ENCODE results near the gene FCSK. TPM values are rescaled to one million over a fixed set of nuclear protein-coding genes. Genes with fewer than 3 reads are reported as not detected.
"Not testable (repeated sequence)": the region's sequence is repeated elsewhere in the genome, so short reads cannot be mapped to it uniquely, and the experiment has no call there.

The FCSK gene
- total and polyA plus RNA-seq, 4 donors: 12.0 to 24.1 (median 14.2) TPM

DNA sequence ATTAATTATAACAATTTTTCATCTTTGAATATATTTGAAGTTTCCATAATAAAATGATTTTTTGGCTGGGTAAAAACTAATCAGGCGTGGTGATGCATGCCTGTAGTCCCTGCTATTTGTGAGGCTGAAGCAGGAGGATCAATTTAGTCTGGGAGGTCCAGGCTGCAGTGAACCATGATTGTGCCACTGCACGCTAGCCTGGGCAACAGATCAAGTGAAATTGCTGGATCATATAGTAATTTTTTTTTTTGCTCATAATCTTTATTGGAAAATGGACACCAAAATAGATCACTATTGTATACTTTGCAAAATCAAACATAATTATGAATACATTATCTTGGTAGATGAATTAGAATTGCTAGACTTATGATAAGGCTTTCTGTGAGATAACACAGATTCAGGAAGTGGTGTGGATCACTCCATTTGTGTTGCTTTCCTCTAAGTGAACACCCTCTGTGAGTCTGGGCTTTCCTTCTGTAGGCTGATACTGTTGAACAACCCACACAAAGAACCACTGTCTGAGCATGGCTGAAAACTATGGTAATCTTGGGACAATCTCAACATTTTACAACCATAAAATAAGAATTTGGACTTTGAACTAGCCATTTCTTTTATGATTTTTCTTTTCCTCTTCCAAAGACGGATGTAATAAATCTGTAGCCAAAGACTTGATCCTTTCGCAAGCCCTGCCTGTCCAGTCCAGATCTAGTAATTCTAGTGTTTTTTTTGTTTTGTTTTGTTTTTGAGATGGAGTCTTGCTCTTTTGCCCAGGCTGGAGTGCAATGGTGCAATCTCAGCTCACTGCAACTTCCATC lies 9.9 kb upstream of the FCSK start:
- Histone ChIP-seq H3K9me3 (ENCODE audit: control insufficient read depth in 4 of 4, insufficient read depth in 3 of 4, low read length in 3 of 4) (no peaks in the 10 kb centered on the region), H3K4me3 (no peak overlapping the region), H3K4me1 (ENCODE audit: control insufficient read depth in 5 of 5, insufficient read depth in 5 of 5, low read length in 5 of 5) (peaks cover 0 to 7% (median 0%) of the 10 kb centered on the region in 5 donors), H3K9ac (ENCODE audit: insufficient read depth in 1 of 2, low read length in 2 of 2) (no peak overlapping the region), H3K27me3 (ENCODE audit: control insufficient read depth in 3 of 3, insufficient read depth in 3 of 3, low read length in 2 of 3) (no peaks in the 10 kb centered on the region), H3K27ac (ENCODE audit: low read depth in 1 of 2, low read length in 1 of 2) (no peak overlapping the region), H3K36me3 (ENCODE audit: control insufficient read depth in 4 of 4, insufficient read depth in 4 of 4, low read length in 4 of 4) (no peaks in the 10 kb centered on the region)
- no peak for DNase-seq
- 84% methylated on average over 4 of the region's 4 CpGs for WGBS, 2 donors
- ATAC-seq (ENCODE audit: insufficient read depth, low FRiP score): no peak
- TF ChIP-seq, protein P1, sequence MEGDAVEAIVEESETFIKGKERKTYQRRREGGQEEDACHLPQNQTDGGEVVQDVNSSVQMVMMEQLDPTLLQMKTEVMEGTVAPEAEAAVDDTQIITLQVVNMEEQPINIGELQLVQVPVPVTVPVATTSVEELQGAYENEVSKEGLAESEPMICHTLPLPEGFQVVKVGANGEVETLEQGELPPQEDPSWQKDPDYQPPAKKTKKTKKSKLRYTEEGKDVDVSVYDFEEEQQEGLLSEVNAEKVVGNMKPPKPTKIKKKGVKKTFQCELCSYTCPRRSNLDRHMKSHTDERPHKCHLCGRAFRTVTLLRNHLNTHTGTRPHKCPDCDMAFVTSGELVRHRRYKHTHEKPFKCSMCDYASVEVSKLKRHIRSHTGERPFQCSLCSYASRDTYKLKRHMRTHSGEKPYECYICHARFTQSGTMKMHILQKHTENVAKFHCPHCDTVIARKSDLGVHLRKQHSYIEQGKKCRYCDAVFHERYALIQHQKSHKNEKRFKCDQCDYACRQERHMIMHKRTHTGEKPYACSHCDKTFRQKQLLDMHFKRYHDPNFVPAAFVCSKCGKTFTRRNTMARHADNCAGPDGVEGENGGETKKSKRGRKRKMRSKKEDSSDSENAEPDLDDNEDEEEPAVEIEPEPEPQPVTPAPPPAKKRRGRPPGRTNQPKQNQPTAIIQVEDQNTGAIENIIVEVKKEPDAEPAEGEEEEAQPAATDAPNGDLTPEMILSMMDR (IDR thresholded peaks at IDR 0.05; ENCODE audit: control extremely low read depth, extremely low read depth): no peak

DNA sequence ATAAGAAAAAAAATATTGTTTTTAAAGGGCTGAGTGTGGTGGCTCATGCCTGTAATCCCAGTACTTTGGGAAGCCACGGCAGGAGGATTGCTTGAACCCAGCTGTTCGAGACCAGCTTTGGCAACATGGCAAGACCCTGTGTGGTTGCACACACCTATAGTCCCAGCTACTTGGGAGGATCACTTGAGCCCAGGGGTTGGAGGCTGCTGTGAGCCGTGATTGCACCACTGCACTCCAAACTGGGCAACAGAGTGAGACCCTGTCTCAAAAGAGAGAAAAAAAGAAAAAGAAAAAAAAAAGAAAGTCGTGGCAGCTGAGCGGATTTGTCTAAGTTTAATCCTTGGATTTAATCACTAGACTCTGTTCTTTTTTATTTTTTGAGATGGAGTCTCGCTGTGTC lies 6.3 kb upstream of the FCSK start:
- Histone ChIP-seq H3K27me3 (ENCODE audit: control insufficient read depth in 3 of 3, insufficient read depth in 3 of 3, low read length in 2 of 3) (no peaks in the 10 kb centered on the region), H3K4me3 (no peak overlapping the region), H3K9me3 (ENCODE audit: control insufficient read depth in 4 of 4, insufficient read depth in 3 of 4, low read length in 3 of 4) (no peaks in the 10 kb centered on the region), H3K36me3 (ENCODE audit: control insufficient read depth in 4 of 4, insufficient read depth in 4 of 4, low read length in 4 of 4) (no peaks in the 10 kb centered on the region), H3K27ac (ENCODE audit: low read depth in 1 of 2, low read length in 1 of 2) (no peak overlapping the region), H3K4me1 (ENCODE audit: control insufficient read depth in 5 of 5, insufficient read depth in 5 of 5, low read length in 5 of 5) (no peaks in the 10 kb centered on the region), H3K9ac (ENCODE audit: insufficient read depth in 1 of 2, low read length in 2 of 2) (no peak overlapping the region)
- 93 to 94% methylated on average over 6 of the region's 6 CpGs for WGBS, 2 donors
- TF ChIP-seq, protein P1 (IDR thresholded peaks at IDR 0.05; ENCODE audit: control extremely low read depth, extremely low read depth): no peak
- ATAC-seq (ENCODE audit: insufficient read depth, low FRiP score) (no peak), DNase-seq (no peak)

DNA sequence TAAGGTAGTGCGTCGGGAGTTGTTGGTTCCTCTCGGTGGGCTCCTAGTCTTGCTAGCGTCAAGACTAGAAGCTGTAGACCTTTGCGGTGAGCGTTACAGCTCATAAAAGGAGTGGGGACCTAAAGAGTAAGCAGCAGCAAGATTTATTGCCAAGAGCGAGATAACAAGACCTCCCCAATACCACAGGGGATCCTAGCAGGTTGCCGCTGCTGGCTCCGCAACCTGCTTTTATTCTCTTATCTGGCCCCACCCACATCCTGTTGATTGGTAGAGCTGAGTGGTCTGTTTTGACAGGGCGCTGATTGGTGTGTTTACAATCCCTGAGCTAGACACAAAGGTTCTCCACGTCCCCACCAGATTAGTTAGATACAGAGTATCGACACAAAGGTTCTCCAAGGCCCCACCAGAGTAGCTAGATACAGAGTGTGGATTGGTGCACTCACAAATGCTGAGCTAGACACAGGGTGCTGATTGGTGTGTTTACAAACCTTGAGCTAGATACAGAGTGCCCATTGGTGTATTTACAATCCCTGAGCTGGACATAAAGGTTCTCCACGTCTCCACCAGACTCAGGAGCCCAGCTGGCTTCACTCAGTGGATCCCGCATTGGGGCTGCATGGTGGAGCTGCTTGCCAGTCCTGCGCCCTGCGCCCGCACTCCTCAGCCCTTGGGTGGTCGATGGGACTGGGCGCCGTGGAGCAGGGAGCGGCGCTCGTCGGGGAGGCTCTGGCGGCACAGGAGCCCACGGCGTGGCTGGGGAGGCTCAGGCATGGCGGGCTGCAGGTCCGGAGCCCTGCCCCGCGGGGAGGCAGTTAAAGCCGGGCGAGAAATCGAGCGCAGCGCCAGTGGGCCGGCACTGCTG lies 4.0 kb upstream of the FCSK start:
- H3K9ac ChIP-seq (ENCODE audit: insufficient read depth in 1 of 2, low read length in 2 of 2); H3K27me3 ChIP-seq (ENCODE audit: control insufficient read depth in 3 of 3, insufficient read depth in 3 of 3, low read length in 2 of 3); H3K27ac ChIP-seq (ENCODE audit: low read depth in 1 of 2, low read length in 1 of 2); H3K4me1 ChIP-seq (ENCODE audit: control insufficient read depth in 5 of 5, insufficient read depth in 5 of 5, low read length in 5 of 5); H3K4me3 ChIP-seq; DNase-seq; H3K36me3 ChIP-seq (ENCODE audit: control insufficient read depth in 4 of 4, insufficient read depth in 4 of 4, low read length in 4 of 4); ATAC-seq (ENCODE audit: insufficient read depth, low FRiP score); H3K9me3 ChIP-seq (ENCODE audit: control insufficient read depth in 4 of 4, insufficient read depth in 3 of 4, low read length in 3 of 4): not testable (repeated sequence)
- WGBS, 2 donors: 77 to 84% methylated on average over 30 to 37 of the region's 37 CpGs

DNA sequence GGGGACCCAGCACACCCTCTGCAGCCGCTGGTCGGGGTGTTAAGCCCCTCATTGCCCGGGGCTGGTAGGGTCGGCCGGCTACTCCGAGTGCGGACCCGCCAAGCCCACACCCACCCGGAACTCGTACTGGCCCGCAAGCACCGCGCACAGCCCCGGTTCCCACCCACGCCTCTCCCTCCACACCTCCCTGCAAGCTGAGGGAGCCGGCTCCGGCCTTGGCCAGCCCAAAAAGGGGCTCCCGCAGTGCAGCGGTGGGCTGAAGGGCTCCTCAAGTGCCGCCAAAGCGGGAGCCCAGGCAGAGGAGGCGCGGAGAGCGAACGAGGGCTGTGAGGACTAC lies 3.4 kb upstream of the FCSK start:
- H3K36me3 ChIP-seq (ENCODE audit: control insufficient read depth in 4 of 4, insufficient read depth in 4 of 4, low read length in 4 of 4); DNase-seq; ATAC-seq (ENCODE audit: insufficient read depth, low FRiP score); H3K4me3 ChIP-seq; H3K9me3 ChIP-seq (ENCODE audit: control insufficient read depth in 4 of 4, insufficient read depth in 3 of 4, low read length in 3 of 4); H3K27ac ChIP-seq (ENCODE audit: low read depth in 1 of 2, low read length in 1 of 2); H3K9ac ChIP-seq (ENCODE audit: insufficient read depth in 1 of 2, low read length in 2 of 2); H3K4me1 ChIP-seq (ENCODE audit: control insufficient read depth in 5 of 5, insufficient read depth in 5 of 5, low read length in 5 of 5); H3K27me3 ChIP-seq (ENCODE audit: control insufficient read depth in 3 of 3, insufficient read depth in 3 of 3, low read length in 2 of 3): not testable (repeated sequence)
- WGBS, 2 donors: 50 to 66% methylated on average over 17 to 25 of the region's 25 CpGs
